ENCODE results near the gene RGL4. TPM values are rescaled to one million over a fixed set of nuclear protein-coding genes. Genes with fewer than 3 reads are reported as not detected.
A peak's percentile ranks its signal among the peaks of the same experiment; 100 is the strongest.
"Not testable (repeated sequence)": the region's sequence is repeated elsewhere in the genome, so short reads cannot be mapped to it uniquely, and the experiment has no call there.

RGL4 gene
- polyA plus RNA-seq (2013, experiment 1 of 2) = not detected
- polyA plus RNA-seq (2013, experiment 2 of 2) = not detected

DNA sequence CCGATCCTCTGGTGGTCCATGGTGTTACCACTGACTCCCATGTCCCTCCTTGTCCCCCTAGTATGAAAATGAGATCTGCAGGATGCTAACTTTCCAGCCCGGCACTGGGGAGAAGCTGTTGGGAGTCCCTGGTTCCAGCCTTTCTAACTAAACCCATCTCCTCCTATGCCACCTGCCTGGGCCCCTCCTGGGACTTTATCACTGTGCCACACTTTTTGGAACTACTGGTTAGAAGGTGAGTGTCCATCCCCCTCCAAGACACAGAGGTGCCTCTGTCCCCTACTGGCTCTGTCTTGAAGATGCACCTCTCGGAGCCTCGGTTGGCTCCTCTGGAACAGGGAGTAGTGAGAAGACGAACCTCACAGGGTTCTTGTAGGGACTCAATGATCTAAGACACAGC lies at the start of gene RGL4:
RGL4 (plus strand) TSS at position 301 of the 400 bp plus-strand sequence. CDS start 1,018 bp downstream, outside the sequence.
- Histone ChIP-seq H3K27ac (replicated peaks; ENCODE audit: low read length) (no peak within 1 kb of the TSS), H2BK120ac (ENCODE audit: low read depth, low read length) (no peak within 1 kb of the TSS), H2AFZ (ENCODE audit: low read length) (no peak within 1 kb of the TSS), H3K18ac (ENCODE audit: low read length) (no peak within 1 kb of the TSS), H3K23ac (ENCODE audit: low read depth, low read length, poor library complexity) (no peak within 1 kb of the TSS), H4K91ac (ENCODE audit: low read depth, low read length, poor library complexity) (no peak within 1 kb of the TSS), H2BK5ac (ENCODE audit: low read length) (no peak within 1 kb of the TSS), H3K9me3 (replicated peaks in 1 of 2; ENCODE audit: control insufficient read depth in 2 of 2, insufficient read depth in 1 of 2, low read depth in 1 of 2, low read length in 2 of 2) (peaks cover 0 to 2% of the 10 kb centered on the region in 2 donors), H3K4me3 (ENCODE audit: low read length in 2 of 2) (no peak within 1 kb of the TSS), H3K4me1 (ENCODE audit: control insufficient read depth in 2 of 2, insufficient read depth in 1 of 2, low read depth in 1 of 2, low read length in 2 of 2) (no peaks in the 10 kb centered on the region), H2BK15ac (ENCODE audit: low read length) (no peak within 1 kb of the TSS), H3K27me3 (ENCODE audit: control insufficient read depth in 3 of 3, insufficient read depth in 3 of 3, low read depth in 1 of 3, low read length in 3 of 3) (no peaks in the 10 kb centered on the region), H3K4me2 (ENCODE audit: insufficient read depth, low read length, poor library complexity, severe bottlenecking) (no peak within 1 kb of the TSS), H4K8ac (ENCODE audit: low read depth, low read length) (no peak within 1 kb of the TSS), H3K36me3 (replicated peaks in 1 of 2; ENCODE audit: control insufficient read depth in 2 of 2, insufficient read depth in 2 of 2, low read length in 2 of 2) (peaks cover 23 to 50% of the 10 kb centered on the region in 2 donors), H3K9ac (ENCODE audit: low read depth, low read length, poor library complexity) (no peak within 1 kb of the TSS), H2AK5ac (ENCODE audit: low read depth, low read length) (no peak within 1 kb of the TSS), H2BK12ac (ENCODE audit: low read length) (no peak within 1 kb of the TSS), H3K4ac (ENCODE audit: low read length) (no peak within 1 kb of the TSS), H3K79me1 (ENCODE audit: low read depth, low read length) (no peaks in the 10 kb centered on the region), H3K14ac (ENCODE audit: low read length) (no peak within 1 kb of the TSS)
- no peak for DNase-seq (ENCODE audit: low spot score)
- WGBS, 2 donors (ENCODE audit: extremely low coverage in 2 of 2, insufficient read length in 2 of 2, insufficient replicate concordance in 1 of 2) = no CpG with 5 or more reads among the region's 5 CpGs

DNA sequence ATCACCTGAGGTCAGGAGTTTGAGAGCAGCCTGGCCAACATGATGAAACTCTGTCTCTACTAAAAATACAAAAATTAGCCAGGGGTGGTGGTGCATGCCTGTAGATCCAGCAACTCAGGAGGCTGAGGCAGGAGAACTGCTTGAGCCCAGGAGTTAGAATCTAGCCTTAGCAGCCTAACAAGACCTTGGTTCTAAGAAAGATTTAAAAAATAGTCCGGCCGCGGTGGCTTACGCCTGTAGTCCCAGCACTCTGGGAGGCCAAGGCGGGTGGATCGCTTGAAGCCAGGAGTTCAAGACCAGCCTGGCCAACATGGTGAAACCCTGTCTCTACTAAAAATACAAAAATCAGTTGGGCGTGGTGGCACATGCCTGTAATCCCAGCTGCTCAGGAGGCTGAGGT lies 44.3 kb upstream of the RGL4 start:
- not testable (repeated sequence) for H2BK120ac ChIP-seq (ENCODE audit: low read depth, low read length); DNase-seq (ENCODE audit: low spot score); H3K27me3 ChIP-seq (ENCODE audit: control insufficient read depth in 3 of 3, insufficient read depth in 3 of 3, low read depth in 1 of 3, low read length in 3 of 3); H3K27ac ChIP-seq (replicated peaks; ENCODE audit: low read length); H3K9me3 ChIP-seq (replicated peaks in 1 of 2; ENCODE audit: control insufficient read depth in 2 of 2, insufficient read depth in 1 of 2, low read depth in 1 of 2, low read length in 2 of 2); H4K8ac ChIP-seq (ENCODE audit: low read depth, low read length); H2AK5ac ChIP-seq (ENCODE audit: low read depth, low read length); H3K4me2 ChIP-seq (ENCODE audit: insufficient read depth, low read length, poor library complexity, severe bottlenecking); H3K4me1 ChIP-seq (ENCODE audit: control insufficient read depth in 2 of 2, insufficient read depth in 1 of 2, low read depth in 1 of 2, low read length in 2 of 2); H2AFZ ChIP-seq (ENCODE audit: low read length); H3K23ac ChIP-seq (ENCODE audit: low read depth, low read length, poor library complexity); H4K91ac ChIP-seq (ENCODE audit: low read depth, low read length, poor library complexity); H3K36me3 ChIP-seq (replicated peaks in 1 of 2; ENCODE audit: control insufficient read depth in 2 of 2, insufficient read depth in 2 of 2, low read length in 2 of 2); H3K4ac ChIP-seq (ENCODE audit: low read length); H3K79me1 ChIP-seq (ENCODE audit: low read depth, low read length); H2BK5ac ChIP-seq (ENCODE audit: low read length); H2BK15ac ChIP-seq (ENCODE audit: low read length); H3K18ac ChIP-seq (ENCODE audit: low read length); H3K4me3 ChIP-seq (ENCODE audit: low read length in 2 of 2); H3K14ac ChIP-seq (ENCODE audit: low read length); H3K9ac ChIP-seq (ENCODE audit: low read depth, low read length, poor library complexity); H2BK12ac ChIP-seq (ENCODE audit: low read length)
- no CpG with 5 or more reads among the region's 7 CpGs for WGBS, 2 donors (ENCODE audit: extremely low coverage in 2 of 2, insufficient read length in 2 of 2, insufficient replicate concordance in 1 of 2)

DNA sequence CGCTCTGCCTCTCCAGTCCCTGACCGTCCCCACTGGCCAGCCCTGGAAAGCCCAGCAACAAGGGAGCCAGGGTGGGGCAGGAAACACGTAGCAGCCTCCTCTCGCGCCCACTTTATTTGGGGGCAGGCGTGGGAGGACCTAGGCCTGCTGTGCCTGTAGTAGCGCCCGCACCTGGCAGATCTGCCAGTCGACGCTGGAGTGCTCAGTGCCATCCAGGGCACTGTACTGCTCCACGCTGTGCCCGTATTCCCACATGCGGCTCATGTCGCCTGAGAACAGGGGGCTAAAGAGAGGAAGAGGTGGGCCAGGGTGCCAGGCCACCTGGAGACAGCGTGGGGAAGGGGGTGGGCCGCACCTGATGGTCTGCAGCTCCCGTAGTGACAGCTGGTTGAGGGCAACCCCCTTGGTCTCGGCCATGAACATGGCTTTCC lies 41.7 kb upstream of the RGL4 start:
- H4K8ac ChIP-seq (ENCODE audit: low read depth, low read length) = peak overlapping the region; percentile 43
- no peak overlapping the region for H3K4me3 ChIP-seq (ENCODE audit: low read length in 2 of 2)
- peak overlapping the region; percentile 38 for H3K18ac ChIP-seq (ENCODE audit: low read length)
- peaks cover 0 to 9% of the 10 kb centered on the region in 2 donors for H3K36me3 ChIP-seq (replicated peaks in 1 of 2; ENCODE audit: control insufficient read depth in 2 of 2, insufficient read depth in 2 of 2, low read length in 2 of 2)
- no peak overlapping the region for H2BK120ac ChIP-seq (ENCODE audit: low read depth, low read length)
- H3K14ac ChIP-seq (ENCODE audit: low read length) = no peak overlapping the region
- H2BK15ac ChIP-seq (ENCODE audit: low read length) = no peak overlapping the region
- H2BK12ac ChIP-seq (ENCODE audit: low read length) = no peak overlapping the region
- H3K79me1 ChIP-seq (ENCODE audit: low read depth, low read length) = no peaks in the 10 kb centered on the region
- H3K4me2 ChIP-seq (ENCODE audit: insufficient read depth, low read length, poor library complexity, severe bottlenecking) = no peak overlapping the region
- DNase-seq (ENCODE audit: low spot score) = no peak
- H3K9me3 ChIP-seq (replicated peaks in 1 of 2; ENCODE audit: control insufficient read depth in 2 of 2, insufficient read depth in 1 of 2, low read depth in 1 of 2, low read length in 2 of 2) = peaks cover 0 to 2% of the 10 kb centered on the region in 2 donors
- H3K27ac ChIP-seq (replicated peaks; ENCODE audit: low read length) = no peak overlapping the region
- no peaks in the 10 kb centered on the region for H3K4me1 ChIP-seq (ENCODE audit: control insufficient read depth in 2 of 2, insufficient read depth in 1 of 2, low read depth in 1 of 2, low read length in 2 of 2)
- H3K23ac ChIP-seq (ENCODE audit: low read depth, low read length, poor library complexity) = peak overlapping the region; percentile 73
- H3K9ac ChIP-seq (ENCODE audit: low read depth, low read length, poor library complexity) = no peak overlapping the region
- H2AK5ac ChIP-seq (ENCODE audit: low read depth, low read length) = peak overlapping the region; percentile 56
- no peak overlapping the region for H2BK5ac ChIP-seq (ENCODE audit: low read length)
- H3K27me3 ChIP-seq (ENCODE audit: control insufficient read depth in 3 of 3, insufficient read depth in 3 of 3, low read depth in 1 of 3, low read length in 3 of 3) = no peaks in the 10 kb centered on the region
- no peak overlapping the region for H4K91ac ChIP-seq (ENCODE audit: low read depth, low read length, poor library complexity)
- no peak overlapping the region for H3K4ac ChIP-seq (ENCODE audit: low read length)
- no CpG with 5 or more reads among the region's 18 CpGs for WGBS, 2 donors (ENCODE audit: extremely low coverage in 2 of 2, insufficient read length in 2 of 2, insufficient replicate concordance in 1 of 2)
- H2AFZ ChIP-seq (ENCODE audit: low read length) = no peak overlapping the region

GRCh38 chr22:23651676-23652075 lies 39.1 kb upstream of the RGL4 start:
- Histone ChIP-seq H4K91ac (ENCODE audit: low read depth, low read length, poor library complexity) (no peak overlapping the region), H2BK15ac (ENCODE audit: low read length) (no peak overlapping the region), H3K27me3 (ENCODE audit: control insufficient read depth in 3 of 3, insufficient read depth in 3 of 3, low read depth in 1 of 3, low read length in 3 of 3) (no peaks in the 10 kb centered on the region), H2AK5ac (ENCODE audit: low read depth, low read length) (no peak overlapping the region), H2AFZ (ENCODE audit: low read length) (no peak overlapping the region), H2BK120ac (ENCODE audit: low read depth, low read length) (no peak overlapping the region), H3K9me3 (replicated peaks in 1 of 2; ENCODE audit: control insufficient read depth in 2 of 2, insufficient read depth in 1 of 2, low read depth in 1 of 2, low read length in 2 of 2) (peaks cover 0 to 2% of the 10 kb centered on the region in 2 donors), H3K4me3 (ENCODE audit: low read length in 2 of 2) (no peak overlapping the region), H3K4me2 (ENCODE audit: insufficient read depth, low read length, poor library complexity, severe bottlenecking) (no peak overlapping the region), H3K18ac (ENCODE audit: low read length) (no peak overlapping the region), H3K23ac (ENCODE audit: low read depth, low read length, poor library complexity) (no peak overlapping the region), H2BK5ac (ENCODE audit: low read length) (no peak overlapping the region), H3K14ac (ENCODE audit: low read length) (no peak overlapping the region), H3K36me3 (replicated peaks in 1 of 2; ENCODE audit: control insufficient read depth in 2 of 2, insufficient read depth in 2 of 2, low read length in 2 of 2) (peaks cover 3 to 9% of the 10 kb centered on the region in 2 donors), H3K9ac (ENCODE audit: low read depth, low read length, poor library complexity) (no peak overlapping the region), H3K79me1 (ENCODE audit: low read depth, low read length) (no peaks in the 10 kb centered on the region), H3K4ac (ENCODE audit: low read length) (no peak overlapping the region), H3K27ac (replicated peaks; ENCODE audit: low read length) (no peak overlapping the region), H3K4me1 (ENCODE audit: control insufficient read depth in 2 of 2, insufficient read depth in 1 of 2, low read depth in 1 of 2, low read length in 2 of 2) (no peaks in the 10 kb centered on the region), H2BK12ac (ENCODE audit: low read length) (no peak overlapping the region), H4K8ac (ENCODE audit: low read depth, low read length) (no peak overlapping the region)
- no CpG with 5 or more reads among the region's 6 CpGs for WGBS, 2 donors (ENCODE audit: extremely low coverage in 2 of 2, insufficient read length in 2 of 2, insufficient replicate concordance in 1 of 2)
- DNase-seq (ENCODE audit: low spot score) = no peak
